PC-9 (cell line): ENCODE results near the gene CDH11. TPM values are rescaled to one million over a fixed set of nuclear protein-coding genes. Genes with fewer than 3 reads are reported as not detected.

Experiments
- BruUV-seq: library from RNA; stranded (reverse); fragments of 400-500 nt; replicated peaks from 2 replicates; lab custom pipeline; 2021; lab: Mats Ljungman, UMichigan
- CTCF ChIA-PET: fragments of 300-600 bp; sonication (Branson Sonifier 250); formaldehyde crosslinking; loops from one replicate; lab custom pipeline; 2022; ENCODE audit warnings: antibody characterized with exemption; lab: Charles Lee
- POLR2A ChIA-PET: fragments of 300-600 bp; sonication (Branson Sonifier 250); formaldehyde crosslinking; loops from one replicate; lab custom pipeline; 2022; ENCODE audit warnings: antibody characterized with exemption; ENCODE audit not compliant: unreplicated experiment; lab: Charles Lee
- DNase-seq, 2 experiments: peaks; one replicate each; pipeline versions ENCODE4 v3.0.0 to v3.0.0-alpha.2; 2015 to 2022; ENCODE audit warnings: mixed read lengths in 1 of 2
- H2AFZ ChIP-seq: fragments of 200-600 bp; sonication (generic); 2 replicates; pipeline ENCODE4 v1.8.1; 2017; ENCODE audit warnings: antibody characterized with exemption
- H3F3A ChIP-seq: fragments of 200-600 bp; sonication (generic); 2 replicates; pipeline ENCODE4 v1.8.1; 2017; ENCODE audit warnings: antibody characterized with exemption, mild to moderate bottlenecking, low read depth; ENCODE audit not compliant: insufficient read depth
- H3K27ac ChIP-seq: fragments of 200-600 bp; sonication (generic); 2 replicates; pipeline ENCODE4 v1.6.1; 2016; ENCODE audit warnings: mixed run types
- H3K27me3 ChIP-seq: fragments of 200-600 bp; sonication (generic); 2 replicates; pipeline ENCODE4 v1.6.1; 2016; ENCODE audit warnings: low read depth, mixed run types; ENCODE audit not compliant: insufficient read depth
- H3K36me3 ChIP-seq: fragments of 200-600 bp; sonication (generic); 2 replicates; pipeline ENCODE4 v1.6.1; 2016; ENCODE audit warnings: low read depth, mixed run types
- H3K4me1 ChIP-seq: fragments of 200-600 bp; sonication (generic); replicated peaks from 2 replicates; pipeline ENCODE4 v1.6.1; 2016; ENCODE audit warnings: mixed run types; ENCODE audit not compliant: insufficient read depth
- H3K4me2 ChIP-seq: fragments of 200-600 bp; sonication (generic); 2 replicates; pipeline ENCODE4 v1.6.1; 2017; ENCODE audit warnings: mixed run types
- H3K4me3 ChIP-seq: fragments of 200-600 bp; sonication (generic); 2 replicates; pipeline ENCODE4 v1.6.1; 2016; ENCODE audit warnings: mixed run types
- H3K79me2 ChIP-seq: fragments of 200-600 bp; sonication (generic); 2 replicates; pipeline ENCODE4 v1.6.1; 2017; ENCODE audit warnings: low read depth, mixed run types
- H3K9me2 ChIP-seq: fragments of 200-600 bp; sonication (generic); 2 replicates; pipeline ENCODE4 v1.8.1; 2017; ENCODE audit warnings: mild to moderate bottlenecking; ENCODE audit not compliant: insufficient read depth
- H3K9me3 ChIP-seq: fragments of 200-600 bp; sonication (generic); 2 replicates; pipeline ENCODE4 v1.8.1; 2016; ENCODE audit warnings: low read depth; ENCODE audit not compliant: insufficient read depth
- H4K20me1 ChIP-seq: fragments of 200-600 bp; sonication (generic); 2 replicates; pipeline ENCODE4 v1.8.1; 2017; ENCODE audit not compliant: insufficient read depth
- CTCF ChIP-seq: fragments of 200-600 bp; sonication (generic); conservative IDR thresholded peaks from 2 replicates; pipeline ENCODE4 v1.6.1; 2017; ENCODE audit warnings: mixed run types, antibody characterized with exemption, mild to moderate bottlenecking, moderate library complexity
- EZH2 ChIP-seq: fragments of 200-600 bp; sonication (generic); IDR thresholded peaks from 2 replicates; pipeline ENCODE4 v1.8.0; 2017; ENCODE audit warnings: antibody characterized with exemption, low read depth
- intact Hi-C: fragments of 100-400 bp; cut with micrococcal nuclease; formaldehyde crosslinking; loops from one replicate; pipeline ENCODE4 v1.10.0; 2022; ENCODE audit not compliant: unreplicated experiment
- total RNA-seq: library from RNA; stranded (reverse); gene quantifications from 2 replicates; pipeline ENCODE4 v1.2.3, GENCODE V29; 2021

CDH11 gene
- total RNA-seq, 1 experiment from 2014 or later = not detected

- BruUV-seq = no TSS peak
- H3K9me3 ChIP-seq = no peaks in the 10 kb centered on the region
- intact Hi-C loops = no loop called here
Observed at GRCh38 chr16:64989050-64989449, 132.8 kb downstream of the CDH11 start.

GRCh38 chr16:64983963-64984362 lies 137.9 kb downstream of the CDH11 start:
- Histone ChIP-seq H3K9me2 (no peaks in the 10 kb centered on the region), H4K20me1 (no peaks in the 10 kb centered on the region; the same call in 1 of the 2 replicates), H3F3A (no peaks in the 10 kb centered on the region), H3K27me3 (peaks cover 13% of the 10 kb centered on the region; the same call in 1 of the 2 replicates), H3K4me3 (no peak overlapping the region), H3K79me2 (no peaks in the 10 kb centered on the region), H3K9me3 (no peaks in the 10 kb centered on the region), H3K36me3 (no peaks in the 10 kb centered on the region), H3K27ac (no peak overlapping the region), H2AFZ (no peak overlapping the region), H3K4me1 (no peaks in the 10 kb centered on the region), H3K4me2 (no peak overlapping the region)
- no peak; the same call in 1 of the 2 replicates for TF ChIP-seq CTCF
- TF ChIP-seq EZH2 = no peak
- no peak for DNase-seq
- POLR2A ChIA-PET = no interaction called here
- no TSS peak for BruUV-seq
- CTCF ChIA-PET = no interaction called here
- intact Hi-C loops = no loop called here

More at GRCh38 chr16:64989050-64989449, 132.8 kb downstream of the CDH11 start:
- ChIA-PET CTCF (no interaction called here), POLR2A (no interaction called here)
- Histone ChIP-seq H4K20me1 (no peaks in the 10 kb centered on the region; the same call in 1 of the 2 replicates), H3K9me2 (no peaks in the 10 kb centered on the region), H3K27me3 (peaks cover 17% of the 10 kb centered on the region), H3K36me3 (no peaks in the 10 kb centered on the region), H3K4me3 (no peak overlapping the region), H3K4me1 (no peaks in the 10 kb centered on the region), H3K79me2 (no peaks in the 10 kb centered on the region), H3K27ac (no peak overlapping the region), H3K4me2 (no peak overlapping the region), H2AFZ (no peak overlapping the region), H3F3A (no peaks in the 10 kb centered on the region)
- TF ChIP-seq EZH2 (no peak), CTCF (no peak)
- DNase-seq = no peak

GRCh38 chr16:64983231-64983630 lies 138.6 kb downstream of the CDH11 start:
- CTCF ChIA-PET = no interaction called here

More at GRCh38 chr16:64983231-64983630, 138.6 kb downstream of the CDH11 start:
- Histone ChIP-seq H3K9me3 (no peaks in the 10 kb centered on the region), H3K9me2 (no peaks in the 10 kb centered on the region), H3K4me1 (no peaks in the 10 kb centered on the region), H3F3A (no peaks in the 10 kb centered on the region), H3K79me2 (no peaks in the 10 kb centered on the region), H2AFZ (no peak overlapping the region), H3K4me2 (no peak overlapping the region), H3K36me3 (no peaks in the 10 kb centered on the region), H4K20me1 (no peaks in the 10 kb centered on the region; the same call in 1 of the 2 replicates), H3K4me3 (no peak overlapping the region), H3K27ac (no peak overlapping the region), H3K27me3 (peaks cover 10% of the 10 kb centered on the region; the same call in 1 of the 2 replicates)
- no peak for TF ChIP-seq CTCF
- no peak for TF ChIP-seq EZH2
- no TSS peak for BruUV-seq
- no peak for DNase-seq
- intact Hi-C loops = no loop called here
- POLR2A ChIA-PET = no interaction called here
